IPS DF 6.9 (cell line): ENCODE data around the gene IGFL2.
"Not testable (repeated sequence)": the region's sequence is repeated elsewhere in the genome, so short reads cannot be mapped to it uniquely, and the experiment has no call there.

Experiments
- DNase-seq: peaks from one replicate; pipeline ENCODE4 v3.0.0-alpha.2; 2013; ENCODE audit warnings: low read depth, low spot score
- H3K27ac ChIP-seq: one replicate; pipeline ENCODE4 v1.5.1; 2013; ENCODE audit warnings: low read length, control low read depth
- H3K27me3 ChIP-seq: 2 replicates; pipeline ENCODE4 v1.6.1; 2013; ENCODE audit warnings: mild to moderate bottlenecking, low read length; ENCODE audit not compliant: control insufficient read depth, insufficient read depth
- H3K36me3 ChIP-seq: 2 replicates; pipeline ENCODE4 v1.6.1; 2013; ENCODE audit warnings: low read length; ENCODE audit not compliant: control insufficient read depth, insufficient read depth
- H3K4me1 ChIP-seq: 2 replicates; pipeline ENCODE4 v1.6.1; 2013; ENCODE audit warnings: low read length; ENCODE audit not compliant: control insufficient read depth, insufficient read depth
- H3K4me3 ChIP-seq: 2 replicates; pipeline ENCODE4 v1.5.1; 2013; ENCODE audit warnings: mild to moderate bottlenecking, low read length
- H3K9me3 ChIP-seq: 2 replicates; pipeline ENCODE4 v1.6.1; 2013; ENCODE audit warnings: low read length, inconsistent platforms; ENCODE audit not compliant: control insufficient read depth, insufficient read depth
- WGBS: extraction: QIAGEN DNeasy Blood & Tissue Kit; methylation state at CpG from one replicate; pipeline ENCODE4 v1.1.7; 2013; ENCODE audit warnings: mixed read lengths, missing lambda C conversion rate; ENCODE audit not compliant: insufficient read length, insufficient coverage; 5-methylcytosine and 5-hydroxymethylcytosine counted together

IGFL2 gene

GRCh38 chr19:46141421-46141820 is 6.6 kb upstream of the IGFL2 start:
- no peak for DNase-seq
- Histone ChIP-seq H3K9me3 (no peaks in the 10 kb centered on the region), H3K4me3 (no peak overlapping the region), H3K27me3 (no peaks in the 10 kb centered on the region), H3K36me3 (no peaks in the 10 kb centered on the region), H3K4me1 (no peaks in the 10 kb centered on the region), H3K27ac (no peak overlapping the region)
- no CpG with 5 or more reads among the region's 1 CpG for WGBS

- Histone ChIP-seq H3K27ac (no peak overlapping the region), H3K9me3 (no peaks in the 10 kb centered on the region), H3K4me3 (no peak overlapping the region), H3K27me3 (no peaks in the 10 kb centered on the region), H3K36me3 (no peaks in the 10 kb centered on the region), H3K4me1 (no peaks in the 10 kb centered on the region)
- DNase-seq, result no peak
- no CpG with 5 or more reads among the region's 4 CpGs for WGBS
These were observed 5.7 kb upstream of the IGFL2 start for GRCh38 chr19:46142294-46142693.

GRCh38 chr19:46144756-46145155 is 3.3 kb upstream of the IGFL2 start:
- no peaks in the 10 kb centered on the region for H3K4me1 ChIP-seq
- no CpG with 5 or more reads among the region's 3 CpGs for WGBS
- no peak for DNase-seq
- H3K4me3 ChIP-seq, result no peak overlapping the region
- no peak overlapping the region for H3K27ac ChIP-seq
- no peaks in the 10 kb centered on the region for H3K27me3 ChIP-seq
- no peaks in the 10 kb centered on the region for H3K36me3 ChIP-seq
- H3K9me3 ChIP-seq, result no peaks in the 10 kb centered on the region

GRCh38 chr19:46147166-46147740 is 785 bp upstream of the IGFL2 start:
- no peaks in the 10 kb centered on the region for H3K4me1 ChIP-seq
- no peak overlapping the region for H3K4me3 ChIP-seq
- DNase-seq, result no peak
- no peaks in the 10 kb centered on the region for H3K36me3 ChIP-seq
- H3K27me3 ChIP-seq, result no peaks in the 10 kb centered on the region
- no peaks in the 10 kb centered on the region for H3K9me3 ChIP-seq
- whole genome bisulfite sequencing, result no CpG with 5 or more reads among the region's 8 CpGs
- no peak overlapping the region for H3K27ac ChIP-seq

- WGBS, result no CpG with 5 or more reads among the region's 5 CpGs
- H3K4me3 ChIP-seq, result no peak overlapping the region
- no peaks in the 10 kb centered on the region for H3K4me1 ChIP-seq
- H3K27me3 ChIP-seq, result no peaks in the 10 kb centered on the region
- H3K36me3 ChIP-seq, result no peaks in the 10 kb centered on the region
- H3K9me3 ChIP-seq, result no peaks in the 10 kb centered on the region
- H3K27ac ChIP-seq, result no peak overlapping the region
- no peak for DNase-seq
These were observed 2.6 kb downstream of the IGFL2 start for GRCh38 chr19:46150606-46151005.

GRCh38 chr19:46155237-46155636 is 7.2 kb downstream of the IGFL2 start:
- no peak for DNase-seq
- H3K27ac ChIP-seq, result no peak overlapping the region

GRCh38 chr19:46159418-46160232 is 11.6 kb downstream of the IGFL2 start:
- no peaks in the 10 kb centered on the region for H3K4me1 ChIP-seq
- no peak overlapping the region for H3K4me3 ChIP-seq
- DNase-seq, result no peak
- H3K27me3 ChIP-seq, result no peaks in the 10 kb centered on the region
- WGBS, result no CpG with 5 or more reads among the region's 4 CpGs
- H3K27ac ChIP-seq, result no peak overlapping the region
- H3K9me3 ChIP-seq, result no peaks in the 10 kb centered on the region
- H3K36me3 ChIP-seq, result no peaks in the 10 kb centered on the region

More at GRCh38 chr19:46155237-46155636, 7.2 kb downstream of the IGFL2 start:
- Histone ChIP-seq H3K27me3 (no peaks in the 10 kb centered on the region), H3K4me3 (no peak overlapping the region), H3K36me3 (no peaks in the 10 kb centered on the region), H3K9me3 (no peaks in the 10 kb centered on the region), H3K4me1 (no peaks in the 10 kb centered on the region)
- WGBS, result no CpG with 5 or more reads among the region's 3 CpGs

GRCh38 chr19:46160233-46160775 is 12.3 kb downstream of the IGFL2 start:
- Histone ChIP-seq H3K27me3 (no peaks in the 10 kb centered on the region), H3K4me1 (no peaks in the 10 kb centered on the region), H3K36me3 (no peaks in the 10 kb centered on the region), H3K9me3 (no peaks in the 10 kb centered on the region), H3K4me3 (no peak overlapping the region), H3K27ac (no peak overlapping the region)
- no CpG with 5 or more reads among the region's 7 CpGs for WGBS
- DNase-seq, result no peak

GRCh38 chr19:46161642-46162257 is 13.7 kb downstream of the IGFL2 start:
- H3K4me1 ChIP-seq, H3K4me3 ChIP-seq, DNase-seq, H3K36me3 ChIP-seq, H3K9me3 ChIP-seq, H3K27ac ChIP-seq, H3K27me3 ChIP-seq: not testable (repeated sequence)
- WGBS, result no CpG with 5 or more reads among the region's 2 CpGs

- Histone ChIP-seq H3K9me3 (no peaks in the 10 kb centered on the region), H3K36me3 (no peaks in the 10 kb centered on the region), H3K4me3 (no peak overlapping the region), H3K4me1 (no peaks in the 10 kb centered on the region), H3K27ac (no peak overlapping the region), H3K27me3 (no peaks in the 10 kb centered on the region)
- DNase-seq, result no peak
- WGBS, result no CpG with 5 or more reads among the region's 3 CpGs
These were observed 14.7 kb downstream of the IGFL2 start for GRCh38 chr19:46162731-46163130.
